ENCODE results near the gene DPM3. TPM values are rescaled to one million over a fixed set of nuclear protein-coding genes. Genes with fewer than 3 reads are reported as not detected.
A peak's percentile ranks its signal among the peaks of the same experiment; 100 is the strongest.

Gene DPM3
- total RNA-seq, 4 donors from 2014 or later: 32.5 to 70.8 (median 58.5) TPM

DNA sequence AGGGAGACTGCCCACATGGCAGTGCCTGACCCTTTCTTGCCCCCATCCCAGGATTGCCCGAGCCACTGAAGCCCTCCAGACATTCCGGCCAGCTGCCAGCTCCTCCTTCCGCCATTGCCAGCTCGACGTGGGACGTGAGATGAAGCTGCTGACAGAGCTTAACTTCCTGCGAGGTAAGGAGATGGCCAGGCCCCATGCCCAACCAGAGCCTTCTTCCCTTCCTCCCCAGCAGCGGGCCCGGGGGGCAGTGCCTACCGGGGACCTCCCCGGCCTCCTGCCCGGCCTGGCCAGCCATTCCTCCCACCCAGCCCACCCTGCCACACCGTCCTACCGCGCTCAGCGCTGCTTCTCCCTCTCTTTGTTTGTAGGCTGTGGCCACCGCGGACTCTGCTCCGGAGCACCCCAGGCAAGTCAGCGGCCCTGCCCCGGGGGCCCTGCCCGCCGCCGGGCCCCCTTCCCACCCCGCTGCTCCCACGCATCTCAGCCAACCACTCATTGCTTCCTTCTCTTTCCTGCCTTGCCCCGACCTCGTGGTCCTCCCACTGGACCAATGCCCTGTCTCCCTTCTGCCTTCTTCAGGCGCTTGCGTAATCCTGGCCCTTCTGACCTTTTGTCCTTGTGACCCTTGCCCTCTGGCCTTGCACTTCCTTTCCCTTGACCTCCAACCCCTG, 38.2 kb upstream of the DPM3 start:
- TF ChIP-seq, protein P1, sequence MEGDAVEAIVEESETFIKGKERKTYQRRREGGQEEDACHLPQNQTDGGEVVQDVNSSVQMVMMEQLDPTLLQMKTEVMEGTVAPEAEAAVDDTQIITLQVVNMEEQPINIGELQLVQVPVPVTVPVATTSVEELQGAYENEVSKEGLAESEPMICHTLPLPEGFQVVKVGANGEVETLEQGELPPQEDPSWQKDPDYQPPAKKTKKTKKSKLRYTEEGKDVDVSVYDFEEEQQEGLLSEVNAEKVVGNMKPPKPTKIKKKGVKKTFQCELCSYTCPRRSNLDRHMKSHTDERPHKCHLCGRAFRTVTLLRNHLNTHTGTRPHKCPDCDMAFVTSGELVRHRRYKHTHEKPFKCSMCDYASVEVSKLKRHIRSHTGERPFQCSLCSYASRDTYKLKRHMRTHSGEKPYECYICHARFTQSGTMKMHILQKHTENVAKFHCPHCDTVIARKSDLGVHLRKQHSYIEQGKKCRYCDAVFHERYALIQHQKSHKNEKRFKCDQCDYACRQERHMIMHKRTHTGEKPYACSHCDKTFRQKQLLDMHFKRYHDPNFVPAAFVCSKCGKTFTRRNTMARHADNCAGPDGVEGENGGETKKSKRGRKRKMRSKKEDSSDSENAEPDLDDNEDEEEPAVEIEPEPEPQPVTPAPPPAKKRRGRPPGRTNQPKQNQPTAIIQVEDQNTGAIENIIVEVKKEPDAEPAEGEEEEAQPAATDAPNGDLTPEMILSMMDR (IDR thresholded peaks at IDR 0.05): no peak
- ATAC-seq (ENCODE audit: low FRiP score) (no peak), DNase-seq (ENCODE audit: low spot score) (peak; percentile 18)

DNA sequence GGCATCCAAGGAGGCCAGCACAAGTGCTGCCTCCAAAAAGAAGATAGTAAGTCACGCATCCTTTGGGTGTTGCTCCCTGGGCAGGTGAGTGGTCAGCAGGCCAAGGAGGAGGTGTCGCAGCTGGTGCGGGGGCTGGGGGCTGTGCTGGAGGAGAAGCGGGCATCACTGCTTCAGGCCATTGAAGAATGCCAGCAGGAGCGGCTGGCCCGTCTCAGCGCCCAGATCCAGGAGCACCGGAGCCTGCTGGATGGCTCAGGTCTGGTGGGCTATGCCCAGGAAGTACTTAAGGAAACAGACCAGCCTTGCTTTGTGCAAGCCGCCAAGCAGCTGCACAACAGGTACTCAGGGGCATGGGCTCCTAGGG, 37.6 kb upstream of the DPM3 start:
- DNase-seq (ENCODE audit: low spot score): no peak
- TF ChIP-seq, protein P1 (IDR thresholded peaks at IDR 0.05): no peak
- no peak for ATAC-seq (ENCODE audit: low FRiP score)

DNA sequence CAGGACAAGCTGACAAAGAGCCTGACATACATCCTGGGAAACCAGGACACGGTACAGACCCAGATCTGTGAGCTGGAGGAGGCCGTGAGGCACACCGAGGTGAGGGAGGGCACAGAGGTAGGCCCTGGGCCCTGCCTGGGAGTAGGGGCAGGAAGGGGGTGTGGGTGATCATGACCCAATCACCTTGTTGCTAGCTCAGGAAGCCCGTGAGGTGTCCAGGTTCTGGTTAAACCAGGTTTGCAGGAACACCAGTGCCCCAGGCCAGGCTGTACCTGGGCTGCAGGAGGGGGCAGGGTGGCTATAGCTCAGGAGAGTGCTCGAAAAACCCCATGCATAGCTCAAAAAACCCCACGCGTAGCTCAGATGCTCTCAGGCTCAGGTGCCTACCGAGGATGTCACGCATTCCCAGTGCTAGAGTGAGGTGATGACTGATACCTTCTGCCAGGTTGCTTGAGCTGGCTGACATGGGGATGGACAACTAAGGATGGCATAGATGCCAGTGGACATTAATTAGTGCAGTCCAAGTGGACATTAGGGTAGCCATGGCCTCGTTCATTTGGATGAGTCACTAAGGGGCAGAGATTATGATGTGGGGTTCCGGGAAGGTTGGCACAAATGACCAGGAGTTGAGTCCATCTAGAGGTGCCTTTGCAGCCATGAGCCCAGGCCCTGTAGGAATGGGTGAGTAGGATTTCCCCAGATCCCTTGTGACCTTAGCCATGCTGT, 37.0 kb upstream of the DPM3 start:
- DNase-seq (ENCODE audit: low spot score) (no peak), ATAC-seq (ENCODE audit: low FRiP score) (no peak)
- TF ChIP-seq, protein P1 (IDR thresholded peaks at IDR 0.05): no peak

DNA sequence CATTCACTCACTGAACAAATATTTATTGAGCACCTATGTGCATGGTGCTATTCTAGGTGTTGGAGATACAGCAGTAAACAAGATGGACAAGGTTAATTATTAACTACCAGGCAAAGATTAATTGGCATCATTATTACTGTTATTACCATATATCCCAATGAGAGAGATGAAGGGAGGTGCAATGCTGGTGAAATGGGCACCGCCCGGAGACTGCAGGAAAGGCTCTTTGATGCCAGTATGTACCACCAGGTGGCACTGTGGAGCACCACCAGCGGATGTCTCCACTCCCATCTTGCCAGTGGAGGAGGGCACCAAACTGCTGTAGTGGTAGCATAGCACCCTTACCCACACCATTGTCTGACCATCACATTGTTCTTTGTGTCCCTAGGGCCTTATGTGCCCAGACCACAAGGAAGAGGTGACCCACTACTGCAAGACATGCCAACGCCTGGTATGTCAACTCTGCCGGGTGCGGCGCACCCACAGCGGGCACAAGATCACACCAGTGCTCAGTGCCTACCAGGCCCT, 36.3 kb upstream of the DPM3 start:
- DNase-seq (ENCODE audit: low spot score): peak; percentile 97
- ATAC-seq (ENCODE audit: low FRiP score): peak; percentile 52
- TF ChIP-seq, protein P1 (IDR thresholded peaks at IDR 0.05): peak in 1 of 3 donors; percentile 80

DNA sequence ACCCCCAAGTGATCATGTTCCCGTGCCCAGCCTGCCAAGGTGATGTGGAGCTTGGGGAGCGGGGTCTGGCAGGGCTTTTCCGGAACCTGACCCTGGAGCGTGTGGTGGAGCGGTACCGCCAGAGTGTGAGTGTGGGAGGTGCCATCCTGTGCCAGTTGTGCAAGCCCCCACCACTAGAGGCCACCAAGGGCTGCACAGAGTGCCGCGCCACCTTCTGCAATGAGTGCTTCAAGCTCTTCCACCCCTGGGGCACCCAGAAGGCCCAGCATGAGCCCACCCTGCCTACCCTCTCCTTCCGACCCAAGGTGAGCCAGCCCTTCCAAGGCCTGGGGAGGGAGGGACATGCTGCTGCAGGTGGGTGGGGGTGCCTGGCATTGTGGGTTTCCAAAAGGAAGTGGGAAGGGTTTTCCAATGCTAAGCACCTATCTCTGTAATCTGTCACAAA, 35.6 kb upstream of the DPM3 start:
- TF ChIP-seq, protein P1 (IDR thresholded peaks at IDR 0.05): no peak
- no peak for DNase-seq (ENCODE audit: low spot score)
- no peak for ATAC-seq (ENCODE audit: low FRiP score)

DNA sequence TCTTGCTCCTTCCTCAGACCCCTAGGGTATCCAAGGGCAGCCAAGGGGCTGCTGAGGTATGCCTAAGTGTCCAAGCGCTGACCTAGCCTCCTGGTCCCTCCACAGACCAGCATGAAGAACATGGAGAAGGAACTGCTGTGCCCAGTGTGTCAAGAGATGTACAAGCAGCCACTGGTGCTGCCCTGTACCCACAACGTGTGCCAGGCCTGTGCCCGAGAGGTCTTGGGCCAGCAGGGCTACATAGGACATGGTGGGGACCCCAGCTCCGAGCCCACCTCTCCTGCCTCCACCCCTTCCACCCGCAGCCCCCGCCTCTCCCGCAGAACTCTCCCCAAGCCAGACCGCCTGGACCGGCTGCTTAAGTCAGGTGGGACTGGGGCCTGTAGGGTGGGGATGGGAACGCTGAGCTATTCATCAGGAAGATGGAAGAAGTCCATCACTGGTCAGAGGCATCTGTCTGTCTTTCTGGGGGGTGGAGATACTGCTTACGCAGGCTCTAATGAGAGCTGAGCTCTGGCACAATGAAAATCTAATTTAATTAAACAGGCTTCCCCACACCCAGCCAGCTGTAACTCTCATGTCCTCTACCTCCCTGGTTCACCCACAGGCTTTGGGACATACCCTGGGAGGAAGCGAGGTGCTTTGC, 35.1 kb upstream of the DPM3 start:
- DNase-seq (ENCODE audit: low spot score) (no peak), ATAC-seq (ENCODE audit: low FRiP score) (no peak)
- TF ChIP-seq, protein P1 (IDR thresholded peaks at IDR 0.05): no peak
